ENCODE data around the gene PALLD.
A peak's percentile ranks its signal among the peaks of the same experiment; 100 is the strongest.
"Not testable (repeated sequence)": the region's sequence is repeated elsewhere in the genome, so short reads cannot be mapped to it uniquely, and the experiment has no call there.

The PALLD gene

GRCh38 chr4:168511780-168512489 lies 15.1 kb downstream of the PALLD start:
- ATAC-seq (ENCODE audit: insufficient read depth, low read depth) (peak; percentile 92), DNase-seq (peak; percentile 92)
- peak overlapping the region in 1 of 2 experiments; percentile 16; a peak in 2 of 4 replicates for H3K4me3 ChIP-seq (ENCODE audit: low read depth in 1 of 2, low read length in 2 of 2)
- no peaks in the 10 kb centered on the region for H4K20me1 ChIP-seq (ENCODE audit: insufficient read depth, low read length)
- no peak overlapping the region for H3K27ac ChIP-seq (ENCODE audit: low read length)
- TF ChIP-seq EZH2 (IDR thresholded peaks at IDR 0.05; ENCODE audit: borderline replicate concordance, low read depth, low read length, severe bottlenecking) (no peak), CTCF (IDR thresholded peaks at IDR 0.05; ENCODE audit: borderline replicate concordance, extremely low read depth, low read length, poor library complexity, severe bottlenecking) (peak; percentile 56)
- H3K9me3 ChIP-seq (ENCODE audit: insufficient read depth, low read length, severe bottlenecking), result no peaks in the 10 kb centered on the region
- no peak overlapping the region for H3K9ac ChIP-seq (ENCODE audit: low read depth, low read length)
- H2AFZ ChIP-seq (ENCODE audit: low read depth, low read length), result no peak overlapping the region
- H3K36me3 ChIP-seq (ENCODE audit: insufficient read depth, low read length), result no peaks in the 10 kb centered on the region
- H3K79me2 ChIP-seq (ENCODE audit: insufficient read depth, low read length), result no peaks in the 10 kb centered on the region
- H3K4me2 ChIP-seq (ENCODE audit: insufficient read depth, low read length), result peak overlapping the region; percentile 63
- peaks cover 5% of the 10 kb centered on the region for H3K27me3 ChIP-seq (ENCODE audit: insufficient read depth, low read length, poor library complexity)
- peaks cover 31% of the 10 kb centered on the region for H3K4me1 ChIP-seq (ENCODE audit: insufficient read depth, low read length)

- not testable (repeated sequence) for H3K4me2 ChIP-seq (ENCODE audit: insufficient read depth, low read length); H3K79me2 ChIP-seq (ENCODE audit: insufficient read depth, low read length); H3K36me3 ChIP-seq (ENCODE audit: insufficient read depth, low read length); H3K27ac ChIP-seq (ENCODE audit: low read length); H2AFZ ChIP-seq (ENCODE audit: low read depth, low read length); H3K4me3 ChIP-seq (ENCODE audit: low read depth in 1 of 2, low read length in 2 of 2); H3K9me3 ChIP-seq (ENCODE audit: insufficient read depth, low read length, severe bottlenecking); H3K27me3 ChIP-seq (ENCODE audit: insufficient read depth, low read length, poor library complexity); H3K9ac ChIP-seq (ENCODE audit: low read depth, low read length); ATAC-seq (ENCODE audit: insufficient read depth, low read depth); DNase-seq; H4K20me1 ChIP-seq (ENCODE audit: insufficient read depth, low read length)
- H3K4me1 ChIP-seq (ENCODE audit: insufficient read depth, low read length), result peaks cover 31% of the 10 kb centered on the region
Measured at GRCh38 chr4:168513826-168514225, 17.0 kb downstream of the PALLD start.

GRCh38 chr4:168514249-168514852 lies 17.5 kb downstream of the PALLD start:
- Histone ChIP-seq H3K36me3 (ENCODE audit: insufficient read depth, low read length) (no peaks in the 10 kb centered on the region), H2AFZ (ENCODE audit: low read depth, low read length) (no peak overlapping the region), H3K4me1 (ENCODE audit: insufficient read depth, low read length) (peaks cover 31% of the 10 kb centered on the region), H3K79me2 (ENCODE audit: insufficient read depth, low read length) (no peaks in the 10 kb centered on the region), H3K4me3 (ENCODE audit: low read depth in 1 of 2, low read length in 2 of 2) (no peak overlapping the region), H4K20me1 (ENCODE audit: insufficient read depth, low read length) (no peaks in the 10 kb centered on the region), H3K4me2 (ENCODE audit: insufficient read depth, low read length) (no peak overlapping the region), H3K27ac (ENCODE audit: low read length) (no peak overlapping the region), H3K9me3 (ENCODE audit: insufficient read depth, low read length, severe bottlenecking) (no peaks in the 10 kb centered on the region), H3K27me3 (ENCODE audit: insufficient read depth, low read length, poor library complexity) (peaks cover 5% of the 10 kb centered on the region), H3K9ac (ENCODE audit: low read depth, low read length) (no peak overlapping the region)
- TF ChIP-seq EZH2 (IDR thresholded peaks at IDR 0.05; ENCODE audit: borderline replicate concordance, low read depth, low read length, severe bottlenecking) (no peak), CTCF (IDR thresholded peaks at IDR 0.05; ENCODE audit: borderline replicate concordance, extremely low read depth, low read length, poor library complexity, severe bottlenecking) (peak; percentile 52)
- no peak for ATAC-seq (ENCODE audit: insufficient read depth, low read depth)
- DNase-seq, result no peak

GRCh38 chr4:168515222-168516011 lies 18.6 kb downstream of the PALLD start:
- no peak overlapping the region for H3K4me3 ChIP-seq (ENCODE audit: low read depth in 1 of 2, low read length in 2 of 2)
- peaks cover 23% of the 10 kb centered on the region for H3K4me1 ChIP-seq (ENCODE audit: insufficient read depth, low read length)
- ATAC-seq (ENCODE audit: insufficient read depth, low read depth), result no peak
- no peaks in the 10 kb centered on the region for H4K20me1 ChIP-seq (ENCODE audit: insufficient read depth, low read length)
- no peak overlapping the region for H3K9ac ChIP-seq (ENCODE audit: low read depth, low read length)
- TF ChIP-seq CTCF (IDR thresholded peaks at IDR 0.05; ENCODE audit: borderline replicate concordance, extremely low read depth, low read length, poor library complexity, severe bottlenecking), result no peak
- no peak for TF ChIP-seq EZH2 (IDR thresholded peaks at IDR 0.05; ENCODE audit: borderline replicate concordance, low read depth, low read length, severe bottlenecking)
- H3K27ac ChIP-seq (ENCODE audit: low read length), result no peak overlapping the region
- no peaks in the 10 kb centered on the region for H3K36me3 ChIP-seq (ENCODE audit: insufficient read depth, low read length)
- H2AFZ ChIP-seq (ENCODE audit: low read depth, low read length), result no peak overlapping the region
- no peak for DNase-seq
- no peak overlapping the region for H3K4me2 ChIP-seq (ENCODE audit: insufficient read depth, low read length)
- H3K79me2 ChIP-seq (ENCODE audit: insufficient read depth, low read length), result no peaks in the 10 kb centered on the region
- H3K9me3 ChIP-seq (ENCODE audit: insufficient read depth, low read length, severe bottlenecking), result no peaks in the 10 kb centered on the region
- peaks cover 5% of the 10 kb centered on the region for H3K27me3 ChIP-seq (ENCODE audit: insufficient read depth, low read length, poor library complexity)
